ENCODE measurements around the gene PRODH2.

- no peak for TF ChIP-seq CTCF (IDR thresholded peaks at IDR 0.05; ENCODE audit: poor library complexity)
- TF ChIP-seq EZH2 (IDR thresholded peaks at IDR 0.05; ENCODE audit: borderline replicate concordance): no peak
- no peak for TF ChIP-seq EZH2phosphoT487 (IDR thresholded peaks at IDR 0.05; ENCODE audit: low read depth, severe bottlenecking, unreplicated experiment)
Measured at GRCh38 chr19:35757749-35758608, 54.7 kb downstream of the PRODH2 start, which contains the start of gene PROSER3.

Data from hepatocyte (in vitro differentiated cells).